HG02678 (cell line): ENCODE results near the gene LIPG.

Source experiments
- ATAC-seq: cut with Tn5 transposase; IDR thresholded peaks from one replicate; pipeline ENCODE4 v1.9.1; 2021; ENCODE audit warnings: mild to moderate bottlenecking, moderate library complexity; ENCODE audit not compliant: unreplicated experiment

Gene LIPG

GRCh38 chr18:49610022-49610445 is 48.2 kb downstream of the LIPG start:
- ATAC-seq = no peak

GRCh38 chr18:49611316-49611715 is 49.5 kb downstream of the LIPG start:
- no peak for ATAC-seq

- ATAC-seq = peak; percentile 88
Measured at GRCh38 chr18:49612515-49613033, 50.7 kb downstream of the LIPG start.

GRCh38 chr18:49613141-49613640 is 51.3 kb downstream of the LIPG start:
- no peak for ATAC-seq

- ATAC-seq = no peak
Measured at GRCh38 chr18:49613641-49614151, 51.8 kb downstream of the LIPG start.

- ATAC-seq = no peak
Measured at GRCh38 chr18:49616618-49617328, 54.9 kb downstream of the LIPG start.

GRCh38 chr18:49617329-49617695 is 55.5 kb downstream of the LIPG start:
- ATAC-seq = no peak

- no peak for ATAC-seq
Measured at GRCh38 chr18:49617865-49618264, 56.0 kb downstream of the LIPG start.

- no peak for ATAC-seq
Measured at GRCh38 chr18:49618742-49619681, 57.2 kb downstream of the LIPG start.

GRCh38 chr18:49619801-49620200 is 57.9 kb downstream of the LIPG start:
- no peak for ATAC-seq

GRCh38 chr18:49621301-49621700 is 59.4 kb downstream of the LIPG start:
- ATAC-seq = no peak

GRCh38 chr18:49621717-49622351 is 60.0 kb downstream of the LIPG start:
- no peak for ATAC-seq

- ATAC-seq = no peak
Measured at GRCh38 chr18:49623571-49623970, 61.7 kb downstream of the LIPG start.

- no peak for ATAC-seq
Measured at GRCh38 chr18:49625021-49625691, 63.3 kb downstream of the LIPG start.

- ATAC-seq = no peak
Measured at GRCh38 chr18:49626842-49627467, 65.1 kb downstream of the LIPG start.

- ATAC-seq = no peak
Measured at GRCh38 chr18:49628119-49628518, 66.3 kb downstream of the LIPG start.

GRCh38 chr18:49628881-49629795 is 67.3 kb downstream of the LIPG start:
- ATAC-seq = no peak

- no peak for ATAC-seq
Measured at GRCh38 chr18:49630246-49630699, 68.4 kb downstream of the LIPG start.
